RCC 7860 (cell line): ENCODE measurements around the gene FBXW12.
"Not testable (repeated sequence)": the region's sequence is repeated elsewhere in the genome, so short reads cannot be mapped to it uniquely, and the experiment has no call there.

Experiments used
- DNase-seq: peaks from one replicate; pipeline ENCODE4 v3.0.0-alpha.2; 2015; ENCODE audit warnings: low spot score
- FAIRE-seq: peaks from 2 replicates; lab custom pipeline; 2012; peaks lifted over from hg19 to GRCh38; lab: Jason Lieb, UNC

FBXW12 gene, protein sequence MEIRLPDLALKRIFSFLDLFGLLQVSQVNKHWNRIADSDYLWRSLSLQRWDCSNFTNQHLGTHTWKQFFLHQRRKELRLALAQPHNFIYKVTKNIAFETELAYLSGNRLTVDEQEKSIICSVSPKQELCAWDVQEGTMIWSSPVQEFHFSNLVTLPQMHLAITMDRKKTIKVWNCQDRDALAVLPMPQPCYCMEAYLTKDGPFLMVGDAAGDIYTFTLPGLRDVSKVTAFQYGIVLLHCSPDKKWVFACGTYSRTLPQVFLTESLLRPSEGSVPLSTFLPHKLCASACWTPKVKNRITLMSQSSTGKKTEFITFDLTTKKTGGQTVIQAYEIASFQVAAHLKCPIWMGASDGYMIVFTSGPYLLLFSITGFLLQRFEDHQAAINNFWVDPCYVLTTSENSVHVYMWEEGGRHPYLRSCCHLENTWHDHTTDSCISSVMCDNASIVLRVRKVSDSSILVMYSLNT

DNA sequence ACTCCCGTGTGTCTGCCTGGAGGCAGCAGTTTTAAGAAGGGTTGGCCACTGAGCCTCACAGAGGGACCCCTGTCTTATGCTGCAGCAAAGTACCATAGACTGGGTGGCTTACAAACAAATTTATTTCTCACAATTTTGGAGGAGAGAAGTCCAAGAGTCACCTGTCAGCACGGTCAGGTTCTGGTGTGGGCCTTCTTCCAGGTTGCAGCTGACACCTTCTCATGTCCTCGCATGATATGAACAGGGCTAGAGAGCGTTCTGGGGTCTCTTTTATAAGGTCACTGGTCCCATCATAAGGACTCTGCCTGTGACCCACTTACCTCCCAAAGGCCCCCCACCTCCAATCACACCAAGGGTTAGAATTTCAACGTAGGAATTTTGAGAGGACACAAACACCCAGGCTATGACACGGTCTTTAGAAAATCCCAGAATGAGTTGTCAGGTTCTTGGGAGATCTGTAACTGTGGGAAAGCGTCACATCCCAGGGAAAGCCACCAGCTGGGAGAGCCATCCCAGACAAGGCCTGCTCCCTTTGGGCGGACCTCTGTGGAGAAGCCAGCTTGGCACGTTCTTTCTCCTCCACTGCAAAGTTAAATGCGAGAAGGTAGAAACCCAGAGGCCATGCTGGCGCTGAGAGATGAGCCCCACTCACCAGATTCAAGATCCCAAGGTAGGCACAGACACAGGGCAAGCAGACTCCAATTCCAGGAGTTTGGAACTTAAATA is at the start of gene FBXW12:
FBXW12 (plus strand) TSS at position 569 of the 726 bp plus-strand sequence. CDS start 549 bp downstream, outside the sequence.
- no peak for FAIRE-seq

GRCh38 chr3:48331706-48332435 is 40.1 kb upstream of the FBXW12 start:
- not testable (repeated sequence) for DNase-seq, FAIRE-seq

More for the DNA sequence above, at the start of gene FBXW12:
- DNase-seq: no peak

- DNase-seq, FAIRE-seq: not testable (repeated sequence)
Observed at GRCh38 chr3:48333346-48334245, 38.4 kb upstream of the FBXW12 start, which contains the start of gene SPINK8. Gene SPINK8, minus strand, starts transcription at chr3:48333661. Its CDS starts 5,320 bp downstream, at chr3:48328341.

DNA sequence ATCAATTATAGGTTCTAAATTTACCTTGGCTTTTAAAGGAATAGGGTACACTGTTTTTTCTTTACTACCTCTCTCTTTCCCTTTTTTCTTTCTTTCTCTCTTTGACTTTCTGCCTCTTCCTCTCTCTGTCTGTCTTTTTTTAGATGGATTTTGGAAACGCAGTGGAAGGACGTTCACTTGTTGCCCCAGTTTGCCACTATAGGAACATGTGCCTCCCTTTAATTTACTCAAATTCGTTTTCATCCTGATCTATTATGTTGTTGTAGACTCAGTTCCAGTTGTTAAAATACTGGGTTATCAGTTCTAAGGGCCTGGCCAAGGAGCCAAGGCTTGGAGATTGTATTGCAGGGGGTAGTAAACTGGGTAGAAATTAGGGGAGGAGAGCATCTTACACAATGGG is 37.4 kb upstream of the FBXW12 start:
- no peak for DNase-seq
- no peak for FAIRE-seq

GRCh38 chr3:48335286-48335685 is 36.7 kb upstream of the FBXW12 start:
- FAIRE-seq, DNase-seq: not testable (repeated sequence)

DNA sequence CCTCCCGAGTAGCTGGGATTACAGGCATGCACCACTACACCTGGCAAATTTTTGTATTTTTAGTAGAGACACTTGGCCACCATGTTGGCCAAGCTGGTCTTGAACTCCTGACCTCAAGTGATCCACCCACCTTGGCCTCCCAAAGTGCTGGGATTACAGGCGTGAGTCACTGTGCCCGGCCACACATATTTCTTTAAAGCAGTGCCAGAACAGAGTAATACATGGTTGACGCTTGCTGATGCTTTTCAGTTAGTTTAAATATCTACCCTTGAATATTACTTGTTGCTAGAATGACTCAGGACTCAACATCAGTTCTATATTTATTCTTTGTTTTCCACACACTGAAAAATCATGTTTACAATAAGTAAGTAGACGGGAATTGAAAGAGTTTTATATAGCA is 34.5 kb upstream of the FBXW12 start:
- not testable (repeated sequence) for DNase-seq, FAIRE-seq

DNA sequence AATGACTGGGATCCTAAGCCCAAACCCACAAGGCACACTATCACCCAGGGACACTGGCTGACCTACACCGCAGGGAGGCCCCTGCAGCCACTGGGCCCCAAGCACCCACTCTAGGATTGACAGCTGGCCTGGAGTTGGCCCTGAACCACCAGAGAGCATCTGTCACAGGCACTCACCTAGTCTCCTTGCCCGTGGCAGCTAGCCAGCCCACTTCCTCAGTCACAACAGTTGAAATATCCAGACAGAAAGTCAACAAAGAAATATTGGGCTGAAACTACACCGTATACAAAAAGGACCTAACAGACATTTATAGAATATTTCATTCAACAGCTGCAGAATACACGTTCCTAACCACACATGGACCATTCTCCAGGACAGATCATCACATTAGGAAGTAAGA is 33.4 kb upstream of the FBXW12 start:
- DNase-seq (no peak), FAIRE-seq (no peak)

- FAIRE-seq: no peak
- DNase-seq: no peak
Observed at GRCh38 chr3:48343432-48343831, 28.6 kb upstream of the FBXW12 start.

- DNase-seq (no peak), FAIRE-seq (no peak)
Observed at GRCh38 chr3:48344867-48345507, 27.0 kb upstream of the FBXW12 start.

- no peak for FAIRE-seq
- no peak for DNase-seq
Observed at GRCh38 chr3:48345946-48346572, 26.0 kb upstream of the FBXW12 start.

DNA sequence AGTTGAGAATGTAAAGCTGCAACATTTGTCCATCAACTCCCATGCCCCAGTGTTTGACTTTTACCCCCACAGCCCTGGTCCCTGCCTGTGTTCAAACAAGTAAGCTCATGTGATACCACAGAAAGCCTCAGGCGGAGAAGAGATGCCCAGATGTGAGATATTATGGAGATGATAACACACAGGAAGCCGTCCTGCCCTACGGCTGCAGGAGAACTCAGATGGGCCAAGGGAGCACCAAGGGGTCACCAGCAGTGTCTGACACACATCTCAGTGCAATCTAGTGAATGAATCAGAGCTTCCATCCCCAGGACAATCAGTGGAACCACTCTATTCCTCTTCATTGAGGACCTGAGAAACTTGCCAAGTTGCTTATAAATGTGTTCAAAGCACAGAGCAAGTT is 24.5 kb upstream of the FBXW12 start:
- DNase-seq (no peak), FAIRE-seq (no peak)

- DNase-seq: no peak
- no peak for FAIRE-seq
Observed at GRCh38 chr3:48352546-48352945, 19.5 kb upstream of the FBXW12 start.

DNA sequence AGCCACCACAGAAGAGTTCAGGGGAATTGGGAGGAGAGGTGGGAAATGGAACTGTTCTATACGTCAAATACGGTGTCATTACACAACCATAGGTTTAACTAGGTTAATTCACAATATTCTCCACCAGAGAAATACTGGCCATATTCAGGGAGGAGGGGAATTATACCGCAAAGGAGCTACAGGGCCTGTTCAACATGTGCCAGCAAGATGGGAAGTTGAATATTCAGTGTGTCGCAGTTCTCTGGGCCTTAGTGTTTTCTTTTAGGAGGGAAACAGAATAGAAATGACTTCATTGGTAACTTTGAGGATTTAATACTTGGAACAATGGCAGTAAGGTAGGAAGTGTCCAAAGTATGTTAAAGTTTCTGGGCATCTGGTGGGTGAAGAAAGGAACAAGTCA is 18.0 kb upstream of the FBXW12 start:
- no peak for FAIRE-seq
- DNase-seq: no peak

DNA sequence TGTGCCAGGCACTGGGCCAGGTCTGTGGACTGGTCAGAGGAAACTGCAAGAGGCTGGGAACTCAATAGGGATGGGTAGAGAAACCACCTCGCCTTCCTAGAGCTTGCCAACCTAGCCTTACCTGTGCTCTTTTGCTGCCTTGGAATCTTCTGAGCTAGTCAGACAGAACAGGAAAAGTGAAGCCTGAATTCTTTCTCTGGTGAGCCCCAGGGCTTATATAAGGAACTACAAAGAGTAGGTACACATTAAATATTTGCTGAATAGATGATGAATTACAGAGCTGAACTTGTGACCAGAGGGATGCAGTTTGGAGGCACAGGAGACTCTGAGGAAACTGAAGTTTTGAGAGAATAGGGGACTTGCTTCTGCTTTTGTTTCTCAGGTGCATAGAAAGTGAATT is 15.6 kb upstream of the FBXW12 start:
- FAIRE-seq: no peak
- no peak for DNase-seq

- DNase-seq (no peak), FAIRE-seq (no peak)
Observed at GRCh38 chr3:48361928-48362327, 10.1 kb upstream of the FBXW12 start.

DNA sequence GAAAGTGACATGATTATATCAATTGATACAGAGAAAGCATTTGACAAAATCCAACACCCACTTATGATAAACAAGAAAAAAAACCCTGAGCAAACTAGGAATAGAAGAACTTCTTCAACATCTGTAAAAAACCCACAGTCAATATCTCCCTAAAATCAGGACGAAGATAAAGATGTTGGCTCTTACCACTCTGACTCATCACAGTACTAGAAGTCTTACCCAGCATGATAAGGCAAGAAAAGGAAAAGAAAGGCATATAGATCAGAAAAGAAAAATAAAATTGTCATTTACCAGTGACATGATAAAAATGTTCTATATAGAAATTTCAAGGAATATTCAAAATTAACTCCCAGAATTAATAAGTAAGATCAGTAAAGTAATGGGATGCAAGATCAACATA is 7.2 kb upstream of the FBXW12 start:
- FAIRE-seq (no peak), DNase-seq (no peak)

DNA sequence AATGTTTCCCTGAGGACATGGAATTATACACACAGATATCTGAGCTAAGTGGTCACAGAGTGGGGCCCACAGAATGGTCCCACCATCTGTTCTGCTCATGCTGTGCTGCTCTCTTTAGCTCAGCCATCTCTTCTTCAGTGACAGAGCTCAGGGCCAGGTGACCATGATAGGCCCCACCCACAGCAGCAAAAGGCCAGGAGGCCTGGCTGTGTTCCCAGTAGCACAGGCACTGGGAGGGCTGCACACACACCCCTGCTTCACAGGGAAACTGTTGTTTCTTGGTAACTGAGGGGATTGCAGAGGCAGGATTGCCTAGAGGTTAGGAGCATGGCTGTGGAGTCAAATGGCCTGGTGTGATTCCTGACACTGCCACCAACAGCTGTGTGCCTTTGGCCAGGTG is 4.8 kb upstream of the FBXW12 start:
- no peak for DNase-seq

DNA sequence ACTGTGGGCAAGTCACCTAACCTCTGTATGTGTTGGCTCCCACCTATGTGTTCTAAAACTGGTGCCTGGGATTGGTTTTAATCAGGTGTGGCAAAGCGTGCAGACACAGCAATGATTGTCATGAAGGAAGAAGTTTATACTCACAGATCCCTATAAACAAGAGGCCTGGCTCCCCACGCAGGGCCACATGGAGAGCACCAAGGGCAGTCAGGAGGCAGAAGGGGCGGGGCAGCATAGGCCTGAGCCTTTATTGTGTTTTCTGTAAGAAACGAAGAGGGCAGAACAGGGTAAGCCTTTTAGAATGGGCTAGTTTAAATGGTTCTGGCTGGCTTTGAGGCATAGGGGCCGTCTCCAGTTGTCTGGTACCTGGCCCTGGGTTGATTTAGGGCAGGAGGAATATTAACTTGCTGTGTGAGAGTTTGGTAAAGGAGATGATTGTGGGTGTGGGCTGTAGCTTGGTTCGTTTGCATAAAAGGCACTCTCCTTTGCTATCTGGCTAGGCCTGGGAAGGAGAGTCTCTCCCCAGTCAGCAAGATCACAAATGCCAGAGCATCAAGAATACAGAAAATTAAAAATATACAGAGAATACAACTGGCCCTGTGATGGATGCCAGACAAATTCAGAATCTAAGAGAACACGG is 2.2 kb upstream of the FBXW12 start:
- FAIRE-seq: no peak
- no peak for DNase-seq

More for the DNA sequence above, 4.8 kb upstream of the FBXW12 start:
- FAIRE-seq: no peak

GRCh38 chr3:48370333-48370713 is 1.7 kb upstream of the FBXW12 start:
- FAIRE-seq (no peak), DNase-seq (no peak)
